ENCODE measurements around the gene CFAP61.

DNA sequence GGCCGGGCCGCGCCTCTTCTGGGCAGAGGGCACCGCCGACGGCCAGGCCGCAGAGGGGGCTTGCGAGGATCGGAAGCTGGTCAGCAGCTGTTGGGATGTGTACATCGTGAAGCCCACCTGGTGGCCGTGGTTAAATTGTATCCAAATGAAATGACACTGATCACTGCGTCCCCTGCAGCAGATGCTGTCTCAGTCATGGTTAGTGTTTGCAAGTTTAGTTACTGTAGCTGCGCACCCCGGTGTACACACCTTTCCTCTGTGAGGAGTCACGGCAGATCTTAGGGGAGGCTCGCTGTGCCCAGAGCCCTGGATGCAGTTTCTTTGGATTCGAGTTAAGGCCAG lies 34.5 kb upstream of the CFAP61 start:
- TF ChIP-seq, protein P1, sequence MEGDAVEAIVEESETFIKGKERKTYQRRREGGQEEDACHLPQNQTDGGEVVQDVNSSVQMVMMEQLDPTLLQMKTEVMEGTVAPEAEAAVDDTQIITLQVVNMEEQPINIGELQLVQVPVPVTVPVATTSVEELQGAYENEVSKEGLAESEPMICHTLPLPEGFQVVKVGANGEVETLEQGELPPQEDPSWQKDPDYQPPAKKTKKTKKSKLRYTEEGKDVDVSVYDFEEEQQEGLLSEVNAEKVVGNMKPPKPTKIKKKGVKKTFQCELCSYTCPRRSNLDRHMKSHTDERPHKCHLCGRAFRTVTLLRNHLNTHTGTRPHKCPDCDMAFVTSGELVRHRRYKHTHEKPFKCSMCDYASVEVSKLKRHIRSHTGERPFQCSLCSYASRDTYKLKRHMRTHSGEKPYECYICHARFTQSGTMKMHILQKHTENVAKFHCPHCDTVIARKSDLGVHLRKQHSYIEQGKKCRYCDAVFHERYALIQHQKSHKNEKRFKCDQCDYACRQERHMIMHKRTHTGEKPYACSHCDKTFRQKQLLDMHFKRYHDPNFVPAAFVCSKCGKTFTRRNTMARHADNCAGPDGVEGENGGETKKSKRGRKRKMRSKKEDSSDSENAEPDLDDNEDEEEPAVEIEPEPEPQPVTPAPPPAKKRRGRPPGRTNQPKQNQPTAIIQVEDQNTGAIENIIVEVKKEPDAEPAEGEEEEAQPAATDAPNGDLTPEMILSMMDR (IDR thresholded peaks at IDR 0.05) = 0 out of 2 replicates have a peak, but pooled peaks have one; percentile 6
- no peak for TF ChIP-seq ZBTB33 (IDR thresholded peaks at IDR 0.05; ENCODE audit: borderline replicate concordance, low read depth)
- no peak for TF ChIP-seq NFIC (IDR thresholded peaks at IDR 0.05; ENCODE audit: borderline replicate concordance)
- TF ChIP-seq USF1 (IDR thresholded peaks at IDR 0.05; ENCODE audit: borderline replicate concordance, low read depth) = no peak
- TF ChIP-seq FOXM1 (IDR thresholded peaks at IDR 0.05; ENCODE audit: low read depth) = no peak
- no peak for TF ChIP-seq TAF1 (IDR thresholded peaks at IDR 0.05; ENCODE audit: borderline replicate concordance, low read depth, low read length)
- TF ChIP-seq, protein P2, sequence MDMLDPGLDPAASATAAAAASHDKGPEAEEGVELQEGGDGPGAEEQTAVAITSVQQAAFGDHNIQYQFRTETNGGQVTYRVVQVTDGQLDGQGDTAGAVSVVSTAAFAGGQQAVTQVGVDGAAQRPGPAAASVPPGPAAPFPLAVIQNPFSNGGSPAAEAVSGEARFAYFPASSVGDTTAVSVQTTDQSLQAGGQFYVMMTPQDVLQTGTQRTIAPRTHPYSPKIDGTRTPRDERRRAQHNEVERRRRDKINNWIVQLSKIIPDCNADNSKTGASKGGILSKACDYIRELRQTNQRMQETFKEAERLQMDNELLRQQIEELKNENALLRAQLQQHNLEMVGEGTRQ (IDR thresholded peaks at IDR 0.05; ENCODE audit: borderline replicate concordance, low read depth, low read length) = no peak
- no peak for TF ChIP-seq REST (IDR thresholded peaks at IDR 0.05; ENCODE audit: low read depth, low read length)
- TF ChIP-seq ELF1 (IDR thresholded peaks at IDR 0.05) = no peak
- TF ChIP-seq EZH2phosphoT487 (IDR thresholded peaks at IDR 0.05; ENCODE audit: borderline replicate concordance, low read depth) = no peak
